Myocyte (in vitro differentiated cells): Measurements from ENCODE around the gene SNX1. TPM values are rescaled to one million over a fixed set of nuclear protein-coding genes. Genes with fewer than 3 reads are reported as not detected.
"Not testable (repeated sequence)": the region's sequence is repeated elsewhere in the genome, so short reads cannot be mapped to it uniquely, and the experiment has no call there.

Experiments used
- DNase-seq: peaks from one replicate; pipeline ENCODE4 v3.0.0-alpha.2; 2012; ENCODE audit warnings: low read depth
- total RNA-seq: library from RNA; depleted of rRNA; stranded (reverse); fragments of >200 nt; gene quantifications from 2 replicates; pipeline ENCODE4 v1.2.3, GENCODE V29; 2014

The SNX1 gene
- total RNA-seq, 1 donor from 2014 or later, result 27.8 TPM

- no peak for DNase-seq
Observed at GRCh38 chr15:64072812-64073211, 23.0 kb upstream of the SNX1 start.

- not testable (repeated sequence) for DNase-seq
Observed at GRCh38 chr15:64073496-64073895, 22.3 kb upstream of the SNX1 start.

GRCh38 chr15:64082757-64083156 is 13.0 kb upstream of the SNX1 start:
- DNase-seq, result no peak

- peak; percentile 45 for DNase-seq
Observed at GRCh38 chr15:64089543-64090280, 6.1 kb upstream of the SNX1 start.

GRCh38 chr15:64090527-64090926 is 5.3 kb upstream of the SNX1 start:
- DNase-seq, result no peak

GRCh38 chr15:64092075-64092820 is 3.5 kb upstream of the SNX1 start:
- DNase-seq, result no peak

- peak; percentile 71 for DNase-seq
Observed at GRCh38 chr15:64092864-64093626, 2.7 kb upstream of the SNX1 start.

GRCh38 chr15:64093627-64094417 is 2.0 kb upstream of the SNX1 start, which contains the start of gene CIAO2A:
TSS of gene CIAO2A (minus strand) at chr15:64093838. CDS start at chr15:64093768, 70 bp downstream.
- peak; percentile 99 for DNase-seq

- no peak for DNase-seq
Observed at GRCh38 chr15:64095431-64095794, 369 bp upstream of the SNX1 start.

- DNase-seq, result no peak
Observed at GRCh38 chr15:64096668-64097384, 1.0 kb downstream of the SNX1 start.

GRCh38 chr15:64099379-64099778 is 3.6 kb downstream of the SNX1 start:
- DNase-seq, result no peak

- no peak for DNase-seq
Observed at GRCh38 chr15:64100958-64101357, 5.2 kb downstream of the SNX1 start.

GRCh38 chr15:64102497-64102896 is 6.7 kb downstream of the SNX1 start:
- no peak for DNase-seq

GRCh38 chr15:64105113-64105704 is 9.4 kb downstream of the SNX1 start:
- peak; percentile 44 for DNase-seq

- no peak for DNase-seq
Observed at GRCh38 chr15:64107337-64107736, 11.6 kb downstream of the SNX1 start.

GRCh38 chr15:64110108-64110701 is 14.4 kb downstream of the SNX1 start:
- DNase-seq, result not testable (repeated sequence)

- no peak for DNase-seq
Observed at GRCh38 chr15:64110950-64111678, 15.3 kb downstream of the SNX1 start.

- no peak for DNase-seq
Observed at GRCh38 chr15:64111679-64112050, 15.9 kb downstream of the SNX1 start.
